ENCODE results near the gene PCDHGB2.
"Not testable (repeated sequence)": the region's sequence is repeated elsewhere in the genome, so short reads cannot be mapped to it uniquely, and the experiment has no call there.

PCDHGB2 gene

GRCh38 chr5:141359790-141360426 is at the start of gene PCDHGB2:
PCDHGB2 (plus strand) TSS chr5:141359994; CDS start chr5:141360136, 142 bp downstream.
- no peak for DNase-seq

GRCh38 chr5:141313711-141314110 is 46.1 kb upstream of the PCDHGB2 start:
- no peak for DNase-seq

GRCh38 chr5:141316963-141317362 is 42.8 kb upstream of the PCDHGB2 start:
- not testable (repeated sequence) for DNase-seq

GRCh38 chr5:141319202-141319601 is 40.6 kb upstream of the PCDHGB2 start:
- no peak for DNase-seq

- no peak for DNase-seq
Observed at GRCh38 chr5:141319699-141320098, 40.1 kb upstream of the PCDHGB2 start.

GRCh38 chr5:141320225-141321169 is 39.3 kb upstream of the PCDHGB2 start, which contains the start of gene TAF7:
TAF7 (minus strand) TSS chr5:141320784; CDS start chr5:141320044, 740 bp downstream.
- peak; percentile 85 for DNase-seq

GRCh38 chr5:141322261-141322660 is 37.5 kb upstream of the PCDHGB2 start:
- no peak for DNase-seq

GRCh38 chr5:141326088-141326854 is 33.5 kb upstream of the PCDHGB2 start:
- DNase-seq: peak; percentile 81

GRCh38 chr5:141328231-141328630 is 31.6 kb upstream of the PCDHGB2 start:
- no peak for DNase-seq

GRCh38 chr5:141330299-141331080 is 29.3 kb upstream of the PCDHGB2 start, which contains the start of gene PCDHGA1:
PCDHGA1 (plus strand) TSS chr5:141330514.
- DNase-seq: no peak

GRCh38 chr5:141332571-141332970 is 27.2 kb upstream of the PCDHGB2 start:
- DNase-seq: not testable (repeated sequence)

GRCh38 chr5:141338538-141339306 is 21.1 kb upstream of the PCDHGB2 start, which contains the start of gene PCDHGA2:
PCDHGA2 (plus strand) TSS chr5:141338760.
- DNase-seq: no peak

GRCh38 chr5:141340781-141341354 is 18.9 kb upstream of the PCDHGB2 start:
- not testable (repeated sequence) for DNase-seq

- DNase-seq: no peak
Observed at GRCh38 chr5:141342773-141343172, 17.0 kb upstream of the PCDHGB2 start.

GRCh38 chr5:141343242-141343952 is 16.4 kb upstream of the PCDHGB2 start, which contains the start of gene PCDHGA3:
PCDHGA3 (plus strand) TSS chr5:141343829; CDS start chr5:141344034, 205 bp downstream.
- no peak for DNase-seq

- no peak for DNase-seq
Observed at GRCh38 chr5:141343953-141344463, 15.8 kb upstream of the PCDHGB2 start.

GRCh38 chr5:141345327-141345726 is 14.5 kb upstream of the PCDHGB2 start:
- DNase-seq: no peak

- not testable (repeated sequence) for DNase-seq
Observed at GRCh38 chr5:141346017-141346416, 13.8 kb upstream of the PCDHGB2 start.

- DNase-seq: peak; percentile 83
Observed at GRCh38 chr5:141349917-141350619, 9.7 kb upstream of the PCDHGB2 start, which contains the start of gene PCDHGB1. PCDHGB1 (plus strand) TSS chr5:141350099; CDS start chr5:141350261, 162 bp downstream.
